ENCODE measurements around the gene CNTROB.

The CNTROB gene

GRCh38 chr17:7903154-7904103 lies 28.6 kb upstream of the CNTROB start:
- no peak for DNase-seq

GRCh38 chr17:7909089-7909488 lies 22.9 kb upstream of the CNTROB start:
- no peak for DNase-seq

- no peak for DNase-seq
Measured at GRCh38 chr17:7910281-7910680, 21.7 kb upstream of the CNTROB start.

GRCh38 chr17:7910711-7911110 lies 21.3 kb upstream of the CNTROB start:
- no peak for DNase-seq

GRCh38 chr17:7911116-7911515 lies 20.9 kb upstream of the CNTROB start:
- no peak for DNase-seq

GRCh38 chr17:7912927-7913524 lies 19.0 kb upstream of the CNTROB start:
- DNase-seq, result peak; percentile 35 to 45

GRCh38 chr17:7915179-7915610 lies 16.8 kb upstream of the CNTROB start:
- DNase-seq, result no peak

- DNase-seq, result peak; percentile 76 to 81
Measured at GRCh38 chr17:7915611-7916384, 16.2 kb upstream of the CNTROB start, which contains the start of gene RNF227. Gene RNF227, minus strand, starts transcription at chr17:7916289. Its CDS starts 94 bp downstream, at chr17:7916195.

GRCh38 chr17:7916385-7916682 lies 15.7 kb upstream of the CNTROB start:
- no peak for DNase-seq

- DNase-seq, result no peak
Measured at GRCh38 chr17:7916808-7917207, 15.2 kb upstream of the CNTROB start.

GRCh38 chr17:7922269-7922844 lies 9.6 kb upstream of the CNTROB start:
- no peak for DNase-seq

- peak; percentile 81 for DNase-seq
Measured at GRCh38 chr17:7922845-7923628, 9.0 kb upstream of the CNTROB start.

- no peak for DNase-seq
Measured at GRCh38 chr17:7927596-7927995, 4.4 kb upstream of the CNTROB start.

- peak; percentile 45 to 49 for DNase-seq
Measured at GRCh38 chr17:7929158-7930023, 2.6 kb upstream of the CNTROB start, which contains the start of gene KCNAB3. Gene KCNAB3, minus strand, starts transcription at chr17:7929856. Its CDS starts 421 bp downstream, at chr17:7929435.

- no peak for DNase-seq
Measured at GRCh38 chr17:7930841-7931631, 970 bp upstream of the CNTROB start.

GRCh38 chr17:7932483-7932891 lies 481 bp downstream of the CNTROB start:
- no peak for DNase-seq

GRCh38 chr17:7932949-7933348 lies 943 bp downstream of the CNTROB start:
- DNase-seq, result no peak

GRCh38 chr17:7935859-7936258 lies 3.9 kb downstream of the CNTROB start:
- no peak for DNase-seq

- DNase-seq, result no peak
Measured at GRCh38 chr17:7940034-7940433, 8.0 kb downstream of the CNTROB start.

GRCh38 chr17:7940743-7941142 lies 8.7 kb downstream of the CNTROB start:
- DNase-seq, result no peak
